ENCODE measurements around the gene AVPR2. TPM values are rescaled to one million over a fixed set of nuclear protein-coding genes. Genes with fewer than 3 reads are reported as not detected.

AVPR2 gene
- total and polyA plus RNA-seq, 9 of the 15 experiments (the other 6 are each of a cell fraction or from before 2014, with no cell fraction given): not detected

- no peak for TF ChIP-seq ZNF140 (CRISPR knock-in tag; IDR thresholded peaks at IDR 0.05)
- TF ChIP-seq ZKSCAN3 (CRISPR knock-in tag; IDR thresholded peaks at IDR 0.05): no peak
- peak; percentile 81 for TF ChIP-seq MTA1 (IDR thresholded peaks at IDR 0.05; ENCODE audit: borderline replicate concordance)
- peak; percentile 61; the same call in 1 of the 2 replicates for TF ChIP-seq PHF21A (IDR thresholded peaks at IDR 0.05; ENCODE audit: borderline replicate concordance, low read depth)
- TF ChIP-seq POLR2B (IDR thresholded peaks at IDR 0.05; ENCODE audit: low read depth, partially characterized antibody): no peak
- TF ChIP-seq MLLT1 (IDR thresholded peaks at IDR 0.05): peak in 1 of 2 experiments; percentile 17; a peak in 1 of 4 replicates
- TF ChIP-seq ELF4 (CRISPR knock-in tag; IDR thresholded peaks at IDR 0.05): peak; percentile 94
- no peak for TF ChIP-seq RBM17 (IDR thresholded peaks at IDR 0.05; ENCODE audit: borderline replicate concordance, low read depth, low read length)
- TF ChIP-seq ZNF384 (IDR thresholded peaks at IDR 0.05; ENCODE audit: low read depth, low read length): no peak
- TF ChIP-seq NR3C1 (CRISPR knock-in tag; IDR thresholded peaks at IDR 0.05): no peak
- TF ChIP-seq ZNF311 (CRISPR knock-in tag; IDR thresholded peaks at IDR 0.05): no peak
- peak; percentile 45 to 59; a peak in 1 of 4 replicates for TF ChIP-seq MAZ (CRISPR knock-in tag; conservative IDR thresholded peaks at IDR 0.05 in 1 of 2, IDR thresholded peaks at IDR 0.05 in 1 of 2)
- no peak for TF ChIP-seq E2F6 (IDR thresholded peaks at IDR 0.05; ENCODE audit: borderline replicate concordance in 1 of 2, extremely low read depth in 1 of 2, insufficient read depth in 1 of 2, insufficient read length in 1 of 2, low read depth in 1 of 2, low read length in 1 of 2, poor library complexity in 1 of 2, severe bottlenecking in 1 of 2)
- TF ChIP-seq TCF7L2 (IDR thresholded peaks at IDR 0.05; ENCODE audit: low read depth, low read length): peak; percentile 73
- no peak for TF ChIP-seq TCF15 (CRISPR knock-in tag; IDR thresholded peaks at IDR 0.05)
- TF ChIP-seq NEUROD1 (IDR thresholded peaks at IDR 0.05; ENCODE audit: borderline replicate concordance, low read depth, low read length, partially characterized antibody): peak; percentile 73
- peak; percentile 83; the same call in 1 of the 2 replicates for TF ChIP-seq HEY1 (CRISPR knock-in tag; IDR thresholded peaks at IDR 0.05; ENCODE audit: borderline replicate concordance)
- TF ChIP-seq FOXK2 (conservative IDR thresholded peaks at IDR 0.05 in 1 of 2, IDR thresholded peaks at IDR 0.05 in 1 of 2; ENCODE audit: low read depth in 2 of 2): peak; percentile 74 to 83; a peak in 3 of 4 replicates
- no peak for TF ChIP-seq FIP1L1 (IDR thresholded peaks at IDR 0.05; ENCODE audit: low read depth, low read length, poor library complexity, severe bottlenecking)
- no peak for TF ChIP-seq RBM39 (optimal IDR thresholded peaks at IDR 0.05; ENCODE audit: low read depth, low read length)
- no peak for TF ChIP-seq ZNF133 (CRISPR knock-in tag; IDR thresholded peaks at IDR 0.05)
- no peak for TF ChIP-seq POLR2A (conservative IDR thresholded peaks at IDR 0.05)
Observed at GRCh38 chrX:153897899-153898298, 6.6 kb upstream of the AVPR2 start (continued).

All from K562 (cell line).